AG04449 (cell line): ENCODE data around the gene NPBWR2.
A peak's percentile ranks its signal among the peaks of the same experiment; 100 is the strongest.
"Not testable (repeated sequence)": the region's sequence is repeated elsewhere in the genome, so short reads cannot be mapped to it uniquely, and the experiment has no call there.

Experiments used
- CTCF ChIA-PET: fragments of 350-600 bp; formaldehyde crosslinking; extraction: SDS; loops from one replicate; lab custom pipeline; 2021; ENCODE audit warnings: antibody characterized with exemption; lab: Yijun Ruan, JAX
- POLR2A ChIA-PET: fragments of 400-600, 350-600 bp; formaldehyde crosslinking; extraction: SDS; loops from one replicate; lab custom pipeline; 2020; ENCODE audit warnings: antibody characterized with exemption, inconsistent platforms; lab: Yijun Ruan, JAX
- DNase-seq: peaks from one replicate; pipeline ENCODE4 v3.0.0-alpha.2; 2010; ENCODE audit warnings: low read depth, low spot score
- H3K4me3 ChIP-seq: 2 replicates; pipeline ENCODE4 v1.5.1; 2011; ENCODE audit warnings: low read depth, mild to moderate bottlenecking, control low read depth, low read length
- TF ChIP-seq, protein P1 (sequence below): IDR thresholded peaks from one replicate; pipeline ENCODE4 v1.5.1; 2011; ENCODE audit warnings: mild to moderate bottlenecking, moderate library complexity, low read length, control low read depth, inconsistent platforms; ENCODE audit not compliant: insufficient read depth; ENCODE audit errors: missing control alignments

NPBWR2 gene

DNA sequence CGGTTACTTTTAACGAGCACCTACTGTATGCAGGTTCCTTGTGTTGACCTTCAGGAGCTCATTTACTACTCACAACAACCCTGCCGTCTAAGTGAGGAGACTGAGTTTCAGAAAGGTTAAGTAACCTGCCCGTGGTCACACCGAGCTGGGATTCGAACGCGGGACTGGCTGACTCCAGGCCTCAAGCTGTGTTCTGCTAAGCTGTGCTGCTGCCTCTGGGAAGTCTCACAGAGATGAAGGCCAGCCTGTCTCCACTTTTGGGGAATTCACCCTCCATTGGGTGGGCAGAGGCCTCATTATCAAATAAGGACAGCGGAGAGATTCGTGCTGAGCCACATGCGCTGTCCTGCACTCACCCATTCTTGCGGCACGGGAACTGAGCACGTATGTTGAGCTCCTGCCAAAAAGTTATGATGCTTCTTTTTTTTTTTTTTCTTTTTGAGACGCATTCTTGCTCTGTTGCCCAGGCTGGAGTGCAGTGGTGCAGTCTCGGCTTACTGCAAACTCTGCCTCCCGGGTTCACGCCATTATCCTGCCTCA lies 31.0 kb upstream of the NPBWR2 start:
- CTCF ChIA-PET: interaction anchor here (0.6 to 0.9 kb wide), 4 partner anchors 16 to 152 kb away, joined by 3 read pairs; no protein-coding TSS in a partner anchor
- TF ChIP-seq, protein P1, sequence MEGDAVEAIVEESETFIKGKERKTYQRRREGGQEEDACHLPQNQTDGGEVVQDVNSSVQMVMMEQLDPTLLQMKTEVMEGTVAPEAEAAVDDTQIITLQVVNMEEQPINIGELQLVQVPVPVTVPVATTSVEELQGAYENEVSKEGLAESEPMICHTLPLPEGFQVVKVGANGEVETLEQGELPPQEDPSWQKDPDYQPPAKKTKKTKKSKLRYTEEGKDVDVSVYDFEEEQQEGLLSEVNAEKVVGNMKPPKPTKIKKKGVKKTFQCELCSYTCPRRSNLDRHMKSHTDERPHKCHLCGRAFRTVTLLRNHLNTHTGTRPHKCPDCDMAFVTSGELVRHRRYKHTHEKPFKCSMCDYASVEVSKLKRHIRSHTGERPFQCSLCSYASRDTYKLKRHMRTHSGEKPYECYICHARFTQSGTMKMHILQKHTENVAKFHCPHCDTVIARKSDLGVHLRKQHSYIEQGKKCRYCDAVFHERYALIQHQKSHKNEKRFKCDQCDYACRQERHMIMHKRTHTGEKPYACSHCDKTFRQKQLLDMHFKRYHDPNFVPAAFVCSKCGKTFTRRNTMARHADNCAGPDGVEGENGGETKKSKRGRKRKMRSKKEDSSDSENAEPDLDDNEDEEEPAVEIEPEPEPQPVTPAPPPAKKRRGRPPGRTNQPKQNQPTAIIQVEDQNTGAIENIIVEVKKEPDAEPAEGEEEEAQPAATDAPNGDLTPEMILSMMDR: no peak
- POLR2A ChIA-PET: no interaction called here
- no peak for DNase-seq
- no peak overlapping the region for H3K4me3 ChIP-seq

GRCh38 chr20:64137598-64138031 lies 30.2 kb upstream of the NPBWR2 start:
- no peak overlapping the region for H3K4me3 ChIP-seq
- TF ChIP-seq, protein P1: no peak
- ChIA-PET CTCF (interaction anchor here (0.8 to 0.9 kb wide), 3 partner anchors 16 to 86 kb away, joined by 3 read pairs; no protein-coding TSS in a partner anchor), POLR2A (no interaction called here)
- no peak for DNase-seq

DNA sequence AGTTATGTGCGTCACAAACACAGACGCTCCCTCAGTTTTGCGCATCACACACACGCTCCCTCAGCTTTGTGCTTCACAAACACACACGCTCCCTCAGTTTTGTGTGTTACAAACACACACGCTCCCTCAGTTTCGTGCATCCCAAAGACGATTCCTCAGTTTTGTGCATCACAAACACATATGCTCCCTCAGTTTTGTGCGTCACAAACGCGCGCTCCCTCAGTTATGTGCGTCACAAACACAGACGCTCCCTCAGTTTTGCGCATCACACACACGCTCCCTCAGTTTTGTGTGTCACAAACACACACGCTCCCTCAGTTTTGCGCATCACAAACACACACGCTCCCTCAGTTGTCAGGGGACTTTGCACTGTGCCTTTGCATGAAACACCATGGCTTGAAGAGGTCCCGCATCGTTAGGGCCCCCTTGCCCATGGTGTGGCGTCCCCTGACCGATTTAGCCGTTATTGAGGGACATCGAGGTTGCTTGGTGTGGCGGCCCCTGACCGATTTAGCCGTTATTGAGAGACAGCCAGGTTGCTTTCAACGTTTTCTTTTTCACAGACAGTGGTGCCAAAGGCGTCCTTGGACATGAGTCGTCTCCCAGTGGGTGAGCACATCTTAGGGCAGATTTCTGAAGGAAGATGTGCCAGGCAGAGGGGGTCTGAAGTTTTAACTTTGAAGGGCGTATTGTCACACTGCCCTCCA lies 28.8 kb upstream of the NPBWR2 start:
- ChIA-PET POLR2A (no interaction called here), CTCF (no interaction called here)
- no peak for DNase-seq

GRCh38 chr20:64134744-64135143 lies 27.4 kb upstream of the NPBWR2 start:
- DNase-seq, H3K4me3 ChIP-seq, CTCF ChIA-PET, POLR2A ChIA-PET: not testable (repeated sequence)

More for the DNA sequence above, 28.8 kb upstream of the NPBWR2 start:
- no peak overlapping the region for H3K4me3 ChIP-seq
- TF ChIP-seq, protein P1: no peak

DNA sequence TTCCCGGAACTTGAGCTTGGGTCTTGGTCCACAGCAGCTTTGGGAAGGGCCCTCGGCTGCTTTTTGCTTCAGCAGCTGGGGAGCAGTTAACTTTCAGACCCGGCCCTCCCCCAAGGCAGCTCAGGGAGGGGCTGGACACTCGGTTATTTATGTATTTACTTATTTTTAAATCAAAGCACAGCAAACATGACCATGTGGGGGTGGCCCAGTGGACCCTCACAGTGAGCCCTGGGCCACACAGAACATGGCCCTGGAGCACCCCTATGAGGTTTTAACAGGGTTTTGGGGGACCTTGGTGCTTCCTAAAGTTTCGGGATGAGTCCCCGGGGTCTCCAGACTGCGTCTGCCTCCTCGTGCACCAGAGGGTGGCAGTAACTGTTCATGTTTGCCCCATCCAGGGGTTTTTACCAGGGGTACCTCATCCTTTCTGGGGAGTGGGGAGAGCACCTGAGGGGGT lies 26.6 kb upstream of the NPBWR2 start:
- POLR2A ChIA-PET: no interaction called here
- TF ChIP-seq, protein P1: no peak
- CTCF ChIA-PET: no interaction called here
- DNase-seq: no peak
- no peak overlapping the region for H3K4me3 ChIP-seq

DNA sequence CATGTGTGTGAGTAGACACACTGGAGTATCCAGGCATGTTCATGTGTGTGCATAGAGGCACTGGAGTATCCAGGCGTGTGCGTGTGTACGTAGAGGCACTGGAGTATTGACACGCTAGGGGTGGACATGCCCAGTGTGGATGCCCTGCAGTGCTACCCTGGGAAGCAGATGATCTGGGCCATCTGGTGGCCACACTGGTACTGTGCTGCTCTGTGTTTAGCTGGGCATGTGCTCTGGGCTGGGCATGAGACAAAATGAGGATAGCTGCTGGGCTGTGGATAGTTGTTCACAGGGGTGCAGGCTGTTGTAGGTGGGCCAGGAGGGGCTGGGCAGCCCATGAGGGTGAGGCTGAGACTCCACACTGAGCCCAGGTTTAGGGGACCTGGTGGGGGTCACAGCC lies 24.0 kb upstream of the NPBWR2 start:
- TF ChIP-seq, protein P1: peak; percentile 43
- CTCF ChIA-PET: no interaction called here
- H3K4me3 ChIP-seq: no peak overlapping the region
- POLR2A ChIA-PET: no interaction called here
- no peak for DNase-seq

GRCh38 chr20:64130876-64131275 lies 23.5 kb upstream of the NPBWR2 start:
- ChIA-PET POLR2A (no interaction called here), CTCF (no interaction called here)
- no peak overlapping the region for H3K4me3 ChIP-seq
- TF ChIP-seq, protein P1: no peak
- DNase-seq: no peak
